ELF-1 (cell line): ENCODE data around the gene SLC5A10.
"Not testable (repeated sequence)": the region's sequence is repeated elsewhere in the genome, so short reads cannot be mapped to it uniquely, and the experiment has no call there.

ENCODE experiments used
- DNase-seq: peaks from one replicate; pipeline ENCODE4 v3.0.0-alpha.2; 2016; ENCODE audit warnings: low read depth, low spot score

Gene SLC5A10

GRCh38 chr17:19040350-19040749, 88.4 kb downstream of the SLC5A10 start:
- DNase-seq, result not testable (repeated sequence)

- DNase-seq, result not testable (repeated sequence)
Observed at GRCh38 chr17:19041871-19042270, 89.9 kb downstream of the SLC5A10 start.

- not testable (repeated sequence) for DNase-seq
Observed at GRCh38 chr17:19042369-19042768, 90.4 kb downstream of the SLC5A10 start.

GRCh38 chr17:19043032-19043431, 91.1 kb downstream of the SLC5A10 start:
- DNase-seq, result not testable (repeated sequence)

GRCh38 chr17:19044643-19045042, 92.7 kb downstream of the SLC5A10 start:
- DNase-seq, result not testable (repeated sequence)

GRCh38 chr17:19046782-19047375, 94.9 kb downstream of the SLC5A10 start, which contains the start of gene GRAP:
Gene GRAP, minus strand, starts transcription at chr17:19046957. Its CDS starts 31 bp downstream, at chr17:19046926.
- not testable (repeated sequence) for DNase-seq

- DNase-seq, result not testable (repeated sequence)
Observed at GRCh38 chr17:19047510-19047909, 95.5 kb downstream of the SLC5A10 start.

- not testable (repeated sequence) for DNase-seq
Observed at GRCh38 chr17:19048826-19049225, 96.9 kb downstream of the SLC5A10 start.

GRCh38 chr17:19055447-19055846, 103.5 kb downstream of the SLC5A10 start:
- DNase-seq, result not testable (repeated sequence)

- DNase-seq, result not testable (repeated sequence)
Observed at GRCh38 chr17:19062009-19062717, 110.2 kb downstream of the SLC5A10 start.

- DNase-seq, result not testable (repeated sequence)
Observed at GRCh38 chr17:19062718-19063325, 110.9 kb downstream of the SLC5A10 start.

- DNase-seq, result not testable (repeated sequence)
Observed at GRCh38 chr17:19063326-19063956, 111.5 kb downstream of the SLC5A10 start.

- DNase-seq, result not testable (repeated sequence)
Observed at GRCh38 chr17:19064378-19064777, 112.4 kb downstream of the SLC5A10 start.

GRCh38 chr17:19070318-19071168, 118.6 kb downstream of the SLC5A10 start:
- DNase-seq, result not testable (repeated sequence)
